Tibial nerve (tissue), 4 donors: Measurements from ENCODE around the gene SCN8A. TPM values are rescaled to one million over a fixed set of nuclear protein-coding genes. Genes with fewer than 3 reads are reported as not detected.

Source experiments
- DNase-seq, 2 donors: peaks; one replicate each; pipeline ENCODE4 v3.0.0-alpha.2; 2019; ENCODE audit warnings: low spot score in 2 of 2
- H3K27ac ChIP-seq, 4 donors: fragments of 200-600 bp; sonication (generic) in 3 of 4; one replicate each; pipeline ENCODE4 v1.5.1; 2017 to 2019; ENCODE audit warnings: mild to moderate bottlenecking in 1 of 4
- H3K27me3 ChIP-seq, 2 donors: fragments of 200-600 bp; sonication (generic) in 1 of 2; one replicate each; pipeline versions ENCODE4 v1.5.1 to v1.6.0; 2017 to 2019
- H3K36me3 ChIP-seq, 3 donors: fragments of 200-600 bp; sonication (generic); one replicate each; pipeline ENCODE4 v1.5.1; 2018 to 2019
- H3K4me1 ChIP-seq, 4 donors: fragments of 200-600 bp; sonication (generic) in 3 of 4; one replicate each; pipeline ENCODE4 v1.5.1; 2017 to 2019
- H3K4me3 ChIP-seq, 4 donors: fragments of 200-600 bp; sonication (generic) in 3 of 4; one replicate each; pipeline ENCODE4 v1.5.1; 2017 to 2019; ENCODE audit warnings: mild to moderate bottlenecking in 1 of 4, moderate library complexity in 1 of 4
- H3K9me3 ChIP-seq, 4 donors: fragments of 200-600 bp; sonication (generic) in 3 of 4; one replicate each; pipeline ENCODE4 v1.5.1; 2017 to 2019
- CTCF ChIP-seq, 5 experiments: fragments of 200-600 bp in 3 of 5; fragments of 450-650 bp in 2 of 5; sonication (generic) in 3 of 5; IDR thresholded peaks; one replicate each; pipeline ENCODE4 v1.5.1; 2016 to 2019; ENCODE audit warnings: antibody characterized with exemption in 5 of 5, mild to moderate bottlenecking in 3 of 5, moderate library complexity in 2 of 5
- EP300 ChIP-seq, 2 donors: sonication (generic); formaldehyde crosslinking; IDR thresholded peaks; one replicate each; pipeline ENCODE4 v1.6.1; 2017; ENCODE audit warnings: antibody characterized with exemption in 2 of 2, mild to moderate bottlenecking in 1 of 2
- POLR2A ChIP-seq, 2 donors: fragments of 450-650 bp; IDR thresholded peaks; one replicate each; pipeline ENCODE4 v1.6.1; 2017; ENCODE audit warnings: antibody characterized with exemption in 2 of 2, mild to moderate bottlenecking in 2 of 2, moderate library complexity in 2 of 2
- WGBS, 2 donors: methylation state at CpG; one replicate each; pipeline ENCODE4 v1.1.5; 2018; 5-methylcytosine and 5-hydroxymethylcytosine counted together
- total RNA-seq, 4 donors: library from RNA; depleted of rRNA; stranded (reverse); fragments of >200 nt; gene quantifications; one replicate each; pipeline ENCODE4 v1.1.0, GENCODE V29; 2016

SCN8A gene
- total RNA-seq, 4 donors from 2014 or later: 0.21 to 3.3 (median 0.50) TPM

- TF ChIP-seq POLR2A (IDR thresholded peaks at IDR 0.05): no peak
- no peak for TF ChIP-seq EP300 (IDR thresholded peaks at IDR 0.05)
- TF ChIP-seq CTCF (IDR thresholded peaks at IDR 0.05): no peak
- no peak overlapping the region for H3K27ac ChIP-seq
- H3K27me3 ChIP-seq: no peaks in the 10 kb centered on the region
- peaks cover 0 to 20% (median 1%) of the 10 kb centered on the region in 4 donors for H3K4me1 ChIP-seq
- peaks cover 0 to 6% (median 0%) of the 10 kb centered on the region in 3 donors for H3K36me3 ChIP-seq
- no peak for DNase-seq
- WGBS, 2 donors: 77 to 82% methylated on average over 4 of the region's 4 CpGs
- no peak overlapping the region for H3K4me3 ChIP-seq
- no peaks in the 10 kb centered on the region for H3K9me3 ChIP-seq
These were observed 231.9 kb downstream of the SCN8A start for GRCh38 chr12:51822956-51823355.

GRCh38 chr12:51823875-51824565 is 233.0 kb downstream of the SCN8A start:
- peaks cover 0 to 6% (median 0%) of the 10 kb centered on the region in 3 donors for H3K36me3 ChIP-seq
- no peak for TF ChIP-seq POLR2A (IDR thresholded peaks at IDR 0.05)
- TF ChIP-seq EP300 (IDR thresholded peaks at IDR 0.05): no peak
- TF ChIP-seq CTCF (IDR thresholded peaks at IDR 0.05): peak in 4 of 5 experiments; percentile 30 to 38 (median 37)
- peaks cover 0 to 20% (median 1%) of the 10 kb centered on the region in 4 donors for H3K4me1 ChIP-seq
- no peak for DNase-seq
- H3K27me3 ChIP-seq: no peaks in the 10 kb centered on the region
- 33 to 45% methylated on average over 6 of the region's 6 CpGs for WGBS, 2 donors
- H3K9me3 ChIP-seq: no peaks in the 10 kb centered on the region
- H3K27ac ChIP-seq: no peak overlapping the region
- no peak overlapping the region for H3K4me3 ChIP-seq

- H3K27ac ChIP-seq: no peak overlapping the region
- TF ChIP-seq CTCF (IDR thresholded peaks at IDR 0.05) (no peak), EP300 (IDR thresholded peaks at IDR 0.05) (no peak), POLR2A (IDR thresholded peaks at IDR 0.05) (no peak)
- peaks cover 0 to 6% (median 0%) of the 10 kb centered on the region in 3 donors for H3K36me3 ChIP-seq
- WGBS, 2 donors: 77 to 80% methylated on average over 5 of the region's 5 CpGs
- DNase-seq: no peak
- H3K27me3 ChIP-seq: no peaks in the 10 kb centered on the region
- no peaks in the 10 kb centered on the region for H3K9me3 ChIP-seq
- peaks cover 0 to 19% (median 0%) of the 10 kb centered on the region in 4 donors for H3K4me1 ChIP-seq
- H3K4me3 ChIP-seq: no peak overlapping the region
These were observed 234.2 kb downstream of the SCN8A start for GRCh38 chr12:51825216-51825615.

GRCh38 chr12:51826881-51827280 is 235.8 kb downstream of the SCN8A start:
- H3K27ac ChIP-seq: no peak overlapping the region
- no peaks in the 10 kb centered on the region for H3K9me3 ChIP-seq
- 57 to 80% methylated on average over 4 of the region's 4 CpGs for WGBS, 2 donors
- no peak overlapping the region for H3K4me3 ChIP-seq
- H3K27me3 ChIP-seq: no peaks in the 10 kb centered on the region
- TF ChIP-seq POLR2A (IDR thresholded peaks at IDR 0.05) (no peak), EP300 (IDR thresholded peaks at IDR 0.05) (no peak), CTCF (IDR thresholded peaks at IDR 0.05) (no peak)
- H3K4me1 ChIP-seq: peaks cover 0 to 19% (median 0%) of the 10 kb centered on the region in 4 donors
- H3K36me3 ChIP-seq: peaks cover 0 to 4% (median 0%) of the 10 kb centered on the region in 3 donors
- no peak for DNase-seq
